ENCODE results near the gene LGR6.

DNA sequence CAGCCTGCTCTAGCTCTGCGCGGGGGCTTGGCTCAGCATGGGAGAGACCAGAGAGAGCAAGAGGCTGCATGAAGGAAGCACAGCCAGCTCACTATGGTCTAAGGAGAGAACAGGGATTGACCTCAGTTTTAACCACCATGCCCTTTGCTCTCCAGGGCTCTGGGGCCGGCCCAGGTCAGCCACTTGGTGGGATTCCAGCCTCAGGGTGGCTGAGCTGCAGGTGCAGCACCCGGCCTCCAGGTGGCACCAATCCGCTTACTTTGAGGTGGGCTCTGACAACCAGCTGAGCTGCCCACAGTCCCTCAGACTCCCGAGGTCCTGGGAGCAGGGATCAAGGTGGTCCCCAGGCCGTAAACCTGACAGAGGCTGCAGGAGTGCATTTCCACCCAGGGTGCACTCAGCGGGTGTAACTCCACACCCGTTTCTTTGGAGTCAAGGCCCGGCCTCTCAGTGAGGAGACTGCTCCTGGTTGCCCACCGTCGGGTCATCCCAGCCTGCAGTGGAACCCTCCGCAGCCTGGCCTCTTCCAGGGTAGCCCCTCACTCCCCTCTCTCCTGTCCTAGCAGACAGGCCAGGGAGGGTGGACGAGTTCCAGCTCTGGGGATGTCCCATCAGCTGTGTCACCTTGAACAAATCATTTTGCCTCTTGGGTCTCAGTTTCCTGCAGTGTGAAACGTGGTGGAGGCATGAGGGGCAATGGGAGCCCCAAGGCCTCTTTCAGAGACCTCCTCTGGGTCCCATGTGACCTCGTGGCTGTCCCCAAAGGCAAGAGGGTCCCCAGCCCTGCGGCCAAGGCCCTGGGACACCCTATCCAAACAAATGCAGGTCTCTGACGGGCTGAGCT lies 607 bp upstream of the LGR6 start:
- no peak for TF ChIP-seq TAF1 (IDR thresholded peaks at IDR 0.05; ENCODE audit: borderline replicate concordance, insufficient read depth, low read length)
- TF ChIP-seq, protein P1, sequence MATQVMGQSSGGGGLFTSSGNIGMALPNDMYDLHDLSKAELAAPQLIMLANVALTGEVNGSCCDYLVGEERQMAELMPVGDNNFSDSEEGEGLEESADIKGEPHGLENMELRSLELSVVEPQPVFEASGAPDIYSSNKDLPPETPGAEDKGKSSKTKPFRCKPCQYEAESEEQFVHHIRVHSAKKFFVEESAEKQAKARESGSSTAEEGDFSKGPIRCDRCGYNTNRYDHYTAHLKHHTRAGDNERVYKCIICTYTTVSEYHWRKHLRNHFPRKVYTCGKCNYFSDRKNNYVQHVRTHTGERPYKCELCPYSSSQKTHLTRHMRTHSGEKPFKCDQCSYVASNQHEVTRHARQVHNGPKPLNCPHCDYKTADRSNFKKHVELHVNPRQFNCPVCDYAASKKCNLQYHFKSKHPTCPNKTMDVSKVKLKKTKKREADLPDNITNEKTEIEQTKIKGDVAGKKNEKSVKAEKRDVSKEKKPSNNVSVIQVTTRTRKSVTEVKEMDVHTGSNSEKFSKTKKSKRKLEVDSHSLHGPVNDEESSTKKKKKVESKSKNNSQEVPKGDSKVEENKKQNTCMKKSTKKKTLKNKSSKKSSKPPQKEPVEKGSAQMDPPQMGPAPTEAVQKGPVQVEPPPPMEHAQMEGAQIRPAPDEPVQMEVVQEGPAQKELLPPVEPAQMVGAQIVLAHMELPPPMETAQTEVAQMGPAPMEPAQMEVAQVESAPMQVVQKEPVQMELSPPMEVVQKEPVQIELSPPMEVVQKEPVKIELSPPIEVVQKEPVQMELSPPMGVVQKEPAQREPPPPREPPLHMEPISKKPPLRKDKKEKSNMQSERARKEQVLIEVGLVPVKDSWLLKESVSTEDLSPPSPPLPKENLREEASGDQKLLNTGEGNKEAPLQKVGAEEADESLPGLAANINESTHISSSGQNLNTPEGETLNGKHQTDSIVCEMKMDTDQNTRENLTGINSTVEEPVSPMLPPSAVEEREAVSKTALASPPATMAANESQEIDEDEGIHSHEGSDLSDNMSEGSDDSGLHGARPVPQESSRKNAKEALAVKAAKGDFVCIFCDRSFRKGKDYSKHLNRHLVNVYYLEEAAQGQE (IDR thresholded peaks at IDR 0.05; ENCODE audit: insufficient read depth in 1 of 2, low read depth in 2 of 2, low read length in 2 of 2), result no peak
- no peak for TF ChIP-seq POLR2AphosphoS5 (IDR thresholded peaks at IDR 0.05; ENCODE audit: low read depth, low read length)

Measured in PFSK-1 (cell line).